Measurements from ENCODE around the gene ADGRV1.

Gene ADGRV1

GRCh38 chr5:91132550-91132949 is 574.0 kb downstream of the ADGRV1 start:
- TF ChIP-seq CTCF (IDR thresholded peaks at IDR 0.05): no peak

GRCh38 chr5:91133183-91133582 is 574.6 kb downstream of the ADGRV1 start:
- TF ChIP-seq CTCF (IDR thresholded peaks at IDR 0.05): no peak

- no peak for TF ChIP-seq CTCF (IDR thresholded peaks at IDR 0.05)
Measured at GRCh38 chr5:91135475-91136248, 577.1 kb downstream of the ADGRV1 start.

GRCh38 chr5:91136271-91136670 is 577.7 kb downstream of the ADGRV1 start:
- TF ChIP-seq CTCF (IDR thresholded peaks at IDR 0.05): no peak

- TF ChIP-seq CTCF (IDR thresholded peaks at IDR 0.05): no peak
Measured at GRCh38 chr5:91137647-91138046, 579.0 kb downstream of the ADGRV1 start.

- TF ChIP-seq CTCF (IDR thresholded peaks at IDR 0.05): no peak
Measured at GRCh38 chr5:91139572-91140200, 581.1 kb downstream of the ADGRV1 start.

- no peak for TF ChIP-seq CTCF (IDR thresholded peaks at IDR 0.05)
Measured at GRCh38 chr5:91140657-91141056, 582.1 kb downstream of the ADGRV1 start.
